GM10266 (cell line): ENCODE measurements around the gene RBP3.

Source experiments
- DNase-seq: peaks from one replicate; pipeline ENCODE4 v3.0.0; 2012; ENCODE audit errors: extremely low spot score
- TF ChIP-seq, protein P1 (sequence below): IDR thresholded peaks from 2 replicates; pipeline ENCODE4 v1.5.1; 2012; ENCODE audit warnings: mild to moderate bottlenecking, low read depth; ENCODE audit not compliant: control insufficient read depth, insufficient read depth; ENCODE audit errors: missing control alignments

RBP3 gene

DNA sequence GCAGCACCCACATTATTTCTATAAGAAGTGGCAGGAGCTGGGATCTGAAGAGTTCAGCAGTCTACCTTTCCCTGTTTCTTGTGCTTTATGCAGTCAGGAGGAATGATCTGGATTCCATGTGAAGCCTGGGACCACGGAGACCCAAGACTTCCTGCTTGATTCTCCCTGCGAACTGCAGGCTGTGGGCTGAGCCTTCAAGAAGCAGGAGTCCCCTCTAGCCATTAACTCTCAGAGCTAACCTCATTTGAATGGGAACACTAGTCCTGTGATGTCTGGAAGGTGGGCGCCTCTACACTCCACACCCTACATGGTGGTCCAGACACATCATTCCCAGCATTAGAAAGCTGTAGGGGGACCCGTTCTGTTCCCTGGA is 874 bp upstream of the RBP3 start:
- TF ChIP-seq, protein P1, sequence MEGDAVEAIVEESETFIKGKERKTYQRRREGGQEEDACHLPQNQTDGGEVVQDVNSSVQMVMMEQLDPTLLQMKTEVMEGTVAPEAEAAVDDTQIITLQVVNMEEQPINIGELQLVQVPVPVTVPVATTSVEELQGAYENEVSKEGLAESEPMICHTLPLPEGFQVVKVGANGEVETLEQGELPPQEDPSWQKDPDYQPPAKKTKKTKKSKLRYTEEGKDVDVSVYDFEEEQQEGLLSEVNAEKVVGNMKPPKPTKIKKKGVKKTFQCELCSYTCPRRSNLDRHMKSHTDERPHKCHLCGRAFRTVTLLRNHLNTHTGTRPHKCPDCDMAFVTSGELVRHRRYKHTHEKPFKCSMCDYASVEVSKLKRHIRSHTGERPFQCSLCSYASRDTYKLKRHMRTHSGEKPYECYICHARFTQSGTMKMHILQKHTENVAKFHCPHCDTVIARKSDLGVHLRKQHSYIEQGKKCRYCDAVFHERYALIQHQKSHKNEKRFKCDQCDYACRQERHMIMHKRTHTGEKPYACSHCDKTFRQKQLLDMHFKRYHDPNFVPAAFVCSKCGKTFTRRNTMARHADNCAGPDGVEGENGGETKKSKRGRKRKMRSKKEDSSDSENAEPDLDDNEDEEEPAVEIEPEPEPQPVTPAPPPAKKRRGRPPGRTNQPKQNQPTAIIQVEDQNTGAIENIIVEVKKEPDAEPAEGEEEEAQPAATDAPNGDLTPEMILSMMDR = no peak
- DNase-seq = no peak

DNA sequence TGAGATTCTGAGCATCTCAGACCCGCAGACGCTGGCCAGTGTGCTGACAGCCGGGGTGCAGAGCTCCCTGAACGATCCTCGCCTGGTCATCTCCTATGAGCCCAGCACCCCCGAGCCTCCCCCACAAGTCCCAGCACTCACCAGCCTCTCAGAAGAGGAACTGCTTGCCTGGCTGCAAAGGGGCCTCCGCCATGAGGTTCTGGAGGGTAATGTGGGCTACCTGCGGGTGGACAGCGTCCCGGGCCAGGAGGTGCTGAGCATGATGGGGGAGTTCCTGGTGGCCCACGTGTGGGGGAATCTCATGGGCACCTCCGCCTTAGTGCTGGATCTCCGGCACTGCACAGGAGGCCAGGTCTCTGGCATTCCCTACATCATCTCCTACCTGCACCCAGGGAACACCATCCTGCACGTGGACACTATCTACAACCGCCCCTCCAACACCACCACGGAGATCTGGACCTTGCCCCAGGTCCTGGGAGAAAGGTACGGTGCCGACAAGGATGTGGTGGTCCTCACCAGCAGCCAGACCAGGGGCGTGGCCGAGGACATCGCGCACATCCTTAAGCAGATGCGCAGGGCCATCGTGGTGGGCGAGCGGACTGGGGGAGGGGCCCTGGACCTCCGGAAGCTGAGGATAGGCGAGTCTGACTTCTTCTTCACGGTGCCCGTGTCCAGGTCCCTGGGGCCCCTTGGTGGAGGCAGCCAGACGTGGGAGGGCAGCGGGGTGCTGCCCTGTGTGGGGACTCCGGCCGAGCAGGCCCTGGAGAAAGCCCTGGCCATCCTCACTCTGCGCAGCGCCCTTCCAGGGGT is 703 bp downstream of the RBP3 start:
- no peak for DNase-seq
- TF ChIP-seq, protein P1 = no peak

DNA sequence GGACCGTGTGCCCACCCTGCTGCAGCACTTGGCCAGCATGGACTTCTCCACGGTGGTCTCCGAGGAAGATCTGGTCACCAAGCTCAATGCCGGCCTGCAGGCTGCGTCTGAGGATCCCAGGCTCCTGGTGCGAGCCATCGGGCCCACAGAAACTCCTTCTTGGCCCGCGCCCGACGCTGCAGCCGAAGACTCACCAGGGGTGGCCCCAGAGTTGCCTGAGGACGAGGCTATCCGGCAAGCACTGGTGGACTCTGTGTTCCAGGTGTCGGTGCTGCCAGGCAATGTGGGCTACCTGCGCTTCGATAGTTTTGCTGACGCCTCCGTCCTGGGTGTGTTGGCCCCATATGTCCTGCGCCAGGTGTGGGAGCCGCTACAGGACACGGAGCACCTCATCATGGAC is 1.4 kb downstream of the RBP3 start:
- DNase-seq = no peak
- TF ChIP-seq, protein P1 = no peak

GRCh38 chr10:47349941-47350371 is 1.8 kb downstream of the RBP3 start:
- TF ChIP-seq, protein P1 = no peak
- DNase-seq = no peak

- TF ChIP-seq, protein P1 = no peak
- no peak for DNase-seq
Measured at GRCh38 chr10:47350671-47351640, 2.8 kb downstream of the RBP3 start.

GRCh38 chr10:47351899-47352815 is 4.0 kb downstream of the RBP3 start:
- TF ChIP-seq, protein P1 = no peak
- DNase-seq = no peak
